Fibroblast of lung (primary cell): Measurements from ENCODE around the gene MAP1B. TPM values are rescaled to one million over a fixed set of nuclear protein-coding genes. Genes with fewer than 3 reads are reported as not detected.

Experiments used
- DNase-seq, 2 donors: peaks; one replicate each; pipeline versions ENCODE4 v3.0.0 to v3.0.0-alpha.2; 2010; ENCODE audit warnings: low read depth in 2 of 2
- H2AFZ ChIP-seq: 2 replicates; pipeline ENCODE4 v1.5.1; 2012; ENCODE audit warnings: low read length, control low read depth, inconsistent platforms
- H3K27ac ChIP-seq: 2 replicates; pipeline ENCODE4 v1.5.1; 2011; ENCODE audit warnings: low read length, control low read depth; ENCODE audit not compliant: insufficient read depth
- H3K27me3 ChIP-seq: 2 replicates; pipeline ENCODE4 v1.5.1; 2011; ENCODE audit warnings: mild to moderate bottlenecking, low read length; ENCODE audit not compliant: control insufficient read depth, insufficient read depth
- H3K36me3 ChIP-seq: 2 replicates; pipeline ENCODE4 v1.5.1; 2011; ENCODE audit warnings: low read length; ENCODE audit not compliant: control insufficient read depth, insufficient read depth
- H3K4me1 ChIP-seq: 2 replicates; pipeline ENCODE4 v1.5.1; 2011; ENCODE audit warnings: low read length; ENCODE audit not compliant: control insufficient read depth, insufficient read depth; ENCODE audit errors: extremely low read depth
- H3K4me2 ChIP-seq: 2 replicates; pipeline ENCODE4 v1.5.1; 2011; ENCODE audit warnings: low read length, control low read depth; ENCODE audit not compliant: insufficient read depth; ENCODE audit errors: extremely low read depth
- H3K4me3 ChIP-seq, 4 experiments: fragments of 200-600 bp in 1 of 4; sonication (generic) in 1 of 4; replicated peaks in 1 of 4; 2 replicates each; pipeline ENCODE4 v1.5.1; 2011 to 2016; ENCODE audit warnings: low read length in 4 of 4, low read depth in 3 of 4, mild to moderate bottlenecking in 3 of 4, control low read depth in 2 of 4, inconsistent platforms in 1 of 4, mixed read lengths in 1 of 4; ENCODE audit not compliant: insufficient read depth in 1 of 4; ENCODE audit errors: control extremely low read depth in 1 of 4
- H3K79me2 ChIP-seq: 2 replicates; pipeline ENCODE4 v1.5.1; 2012; ENCODE audit warnings: mild to moderate bottlenecking, low read length, inconsistent platforms; ENCODE audit not compliant: control insufficient read depth, insufficient read depth
- H3K9ac ChIP-seq: 2 replicates; pipeline ENCODE4 v1.5.1; 2011; ENCODE audit warnings: mild to moderate bottlenecking, low read length, control low read depth; ENCODE audit not compliant: insufficient read depth
- H3K9me3 ChIP-seq: 2 replicates; pipeline ENCODE4 v1.5.1; 2012; ENCODE audit warnings: low read depth, low read length; ENCODE audit not compliant: control insufficient read depth, insufficient read depth
- H4K20me1 ChIP-seq: 2 replicates; pipeline ENCODE4 v1.5.1; 2011; ENCODE audit warnings: low read length; ENCODE audit not compliant: control insufficient read depth, insufficient read depth; ENCODE audit errors: extremely low read depth
- CTCF ChIP-seq, 2 donors: IDR thresholded peaks in 1 of 2; conservative IDR thresholded peaks in 1 of 2; 1 replicate in 1 of 2; 2 replicates in 1 of 2; pipeline ENCODE4 v1.5.1; 2011 to 2012; ENCODE audit warnings: low read length in 2 of 2, control low read depth in 1 of 2, inconsistent platforms in 1 of 2, low read depth in 1 of 2, mild to moderate bottlenecking in 1 of 2
- EZH2 ChIP-seq: IDR thresholded peaks from 2 replicates; pipeline ENCODE4 v1.5.1; 2012; ENCODE audit warnings: low read length, control low read depth, mild to moderate bottlenecking; ENCODE audit errors: missing control alignments
- polyA plus RNA-seq, 2 donors: library from polyadenylated mRNA; depleted of rRNA in 1 of 2; stranded (reverse) in 1 of 2; unstranded in 1 of 2; fragments of >200 nt; gene quantifications; 2 replicates each; pipeline ENCODE4 v1.2.1, GENCODE V29; 2011 to 2012; ENCODE audit warnings: missing spikeins in 1 of 2
- total RNA-seq: library from RNA; depleted of rRNA; stranded (reverse); fragments of >200 nt; gene quantifications from 2 replicates; pipeline ENCODE4 v1.2.1, GENCODE V29; 2014

The MAP1B gene
- total and polyA plus RNA-seq, 2 donors (not counting 1 experiment from before 2014, with no cell fraction given) = 83.4 to 109 TPM

GRCh38 chr5:72144762-72145161 is 37.5 kb downstream of the MAP1B start:
- no peaks in the 10 kb centered on the region for H4K20me1 ChIP-seq
- H3K27me3 ChIP-seq = no peaks in the 10 kb centered on the region
- H3K9ac ChIP-seq = no peak overlapping the region
- H3K9me3 ChIP-seq = no peaks in the 10 kb centered on the region
- DNase-seq = no peak
- H3K27ac ChIP-seq = no peak overlapping the region
- no peak overlapping the region for H3K4me2 ChIP-seq
- peaks cover 55% of the 10 kb centered on the region for H3K79me2 ChIP-seq
- H3K36me3 ChIP-seq = peaks cover 11% of the 10 kb centered on the region
- H3K4me3 ChIP-seq = no peak overlapping the region
- peaks cover 18% of the 10 kb centered on the region for H3K4me1 ChIP-seq
- no peak overlapping the region for H2AFZ ChIP-seq
- no peak for TF ChIP-seq EZH2
- no peak for TF ChIP-seq CTCF (conservative IDR thresholded peaks at IDR 0.05 in 1 of 2, IDR thresholded peaks at IDR 0.05 in 1 of 2; ENCODE audit: low read depth in 1 of 2, low read length in 2 of 2)

- H3K9ac ChIP-seq = no peak overlapping the region
- no peaks in the 10 kb centered on the region for H3K9me3 ChIP-seq
- H3K36me3 ChIP-seq = peaks cover 11% of the 10 kb centered on the region
- no peaks in the 10 kb centered on the region for H3K27me3 ChIP-seq
- no peak overlapping the region for H3K4me2 ChIP-seq
- H2AFZ ChIP-seq = no peak overlapping the region
- DNase-seq = no peak
- H3K79me2 ChIP-seq = peaks cover 54% of the 10 kb centered on the region
- TF ChIP-seq EZH2 (no peak), CTCF (conservative IDR thresholded peaks at IDR 0.05 in 1 of 2, IDR thresholded peaks at IDR 0.05 in 1 of 2; ENCODE audit: low read depth in 1 of 2, low read length in 2 of 2) (no peak)
- H4K20me1 ChIP-seq = no peaks in the 10 kb centered on the region
- no peak overlapping the region for H3K27ac ChIP-seq
- no peak overlapping the region for H3K4me3 ChIP-seq
- H3K4me1 ChIP-seq = peaks cover 18% of the 10 kb centered on the region
These were observed 38.1 kb downstream of the MAP1B start for GRCh38 chr5:72145348-72145747.

- no peaks in the 10 kb centered on the region for H4K20me1 ChIP-seq
- H3K79me2 ChIP-seq = peaks cover 53% of the 10 kb centered on the region
- TF ChIP-seq EZH2 = no peak
- TF ChIP-seq CTCF (conservative IDR thresholded peaks at IDR 0.05 in 1 of 2, IDR thresholded peaks at IDR 0.05 in 1 of 2; ENCODE audit: low read depth in 1 of 2, low read length in 2 of 2) = no peak
- H3K9ac ChIP-seq = no peak overlapping the region
- H3K27ac ChIP-seq = no peak overlapping the region
- H3K4me3 ChIP-seq = no peak overlapping the region
- peaks cover 8% of the 10 kb centered on the region for H3K36me3 ChIP-seq
- no peak overlapping the region for H3K4me2 ChIP-seq
- H3K27me3 ChIP-seq = no peaks in the 10 kb centered on the region
- DNase-seq = no peak
- H3K4me1 ChIP-seq = peaks cover 14% of the 10 kb centered on the region
- no peak overlapping the region for H2AFZ ChIP-seq
- H3K9me3 ChIP-seq = no peaks in the 10 kb centered on the region
These were observed 38.8 kb downstream of the MAP1B start for GRCh38 chr5:72146056-72146455.
